Measurements from ENCODE around the gene KLHL26.

Gene KLHL26

GRCh38 chr19:18666784-18667183 is 30.0 kb downstream of the KLHL26 start:
- H3K4me3 ChIP-seq (replicated peaks in 1 of 2; ENCODE audit: low read depth in 2 of 2, low read length in 2 of 2): no peak overlapping the region
- no peak for DNase-seq (ENCODE audit: low read depth in 2 of 2)
- TF ChIP-seq, protein P1, sequence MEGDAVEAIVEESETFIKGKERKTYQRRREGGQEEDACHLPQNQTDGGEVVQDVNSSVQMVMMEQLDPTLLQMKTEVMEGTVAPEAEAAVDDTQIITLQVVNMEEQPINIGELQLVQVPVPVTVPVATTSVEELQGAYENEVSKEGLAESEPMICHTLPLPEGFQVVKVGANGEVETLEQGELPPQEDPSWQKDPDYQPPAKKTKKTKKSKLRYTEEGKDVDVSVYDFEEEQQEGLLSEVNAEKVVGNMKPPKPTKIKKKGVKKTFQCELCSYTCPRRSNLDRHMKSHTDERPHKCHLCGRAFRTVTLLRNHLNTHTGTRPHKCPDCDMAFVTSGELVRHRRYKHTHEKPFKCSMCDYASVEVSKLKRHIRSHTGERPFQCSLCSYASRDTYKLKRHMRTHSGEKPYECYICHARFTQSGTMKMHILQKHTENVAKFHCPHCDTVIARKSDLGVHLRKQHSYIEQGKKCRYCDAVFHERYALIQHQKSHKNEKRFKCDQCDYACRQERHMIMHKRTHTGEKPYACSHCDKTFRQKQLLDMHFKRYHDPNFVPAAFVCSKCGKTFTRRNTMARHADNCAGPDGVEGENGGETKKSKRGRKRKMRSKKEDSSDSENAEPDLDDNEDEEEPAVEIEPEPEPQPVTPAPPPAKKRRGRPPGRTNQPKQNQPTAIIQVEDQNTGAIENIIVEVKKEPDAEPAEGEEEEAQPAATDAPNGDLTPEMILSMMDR (IDR thresholded peaks at IDR 0.05; ENCODE audit: low read depth, low read length): no peak

DNA sequence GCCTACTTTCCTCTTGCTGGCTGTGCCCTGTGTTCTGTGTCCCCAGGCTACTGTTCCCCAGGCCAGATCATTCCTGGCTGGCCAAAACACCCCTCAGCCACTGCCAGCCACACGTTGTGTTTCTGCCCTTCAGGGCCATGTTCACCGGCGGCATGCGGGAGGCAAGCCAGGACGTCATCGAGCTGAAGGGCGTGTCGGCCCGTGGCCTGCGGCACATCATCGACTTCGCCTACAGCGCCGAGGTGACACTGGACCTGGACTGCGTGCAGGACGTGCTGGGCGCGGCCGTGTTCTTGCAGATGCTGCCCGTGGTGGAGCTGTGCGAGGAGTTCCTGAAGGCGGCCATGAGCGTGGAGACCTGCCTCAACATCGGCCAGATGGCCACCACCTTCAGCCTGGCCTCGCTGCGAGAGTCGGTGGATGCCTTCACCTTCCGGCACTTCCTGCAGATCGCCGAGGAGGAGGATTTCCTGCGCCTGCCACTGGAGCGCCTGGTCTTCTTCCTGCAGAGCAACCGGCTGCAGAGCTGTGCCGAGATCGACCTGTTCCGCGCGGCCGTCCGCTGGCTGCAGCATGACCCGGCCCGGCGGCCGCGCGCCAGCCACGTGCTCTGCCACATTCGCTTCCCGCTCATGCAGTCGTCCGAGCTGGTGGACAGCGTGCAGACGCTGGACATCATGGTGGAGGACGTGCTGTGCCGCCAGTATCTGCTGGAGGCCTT is 30.9 kb downstream of the KLHL26 start:
- DNase-seq (ENCODE audit: low read depth in 2 of 2): no peak
- TF ChIP-seq, protein P1 (IDR thresholded peaks at IDR 0.05; ENCODE audit: low read depth, low read length): no peak
- no peak overlapping the region for H3K4me3 ChIP-seq (replicated peaks in 1 of 2; ENCODE audit: low read depth in 2 of 2, low read length in 2 of 2)

DNA sequence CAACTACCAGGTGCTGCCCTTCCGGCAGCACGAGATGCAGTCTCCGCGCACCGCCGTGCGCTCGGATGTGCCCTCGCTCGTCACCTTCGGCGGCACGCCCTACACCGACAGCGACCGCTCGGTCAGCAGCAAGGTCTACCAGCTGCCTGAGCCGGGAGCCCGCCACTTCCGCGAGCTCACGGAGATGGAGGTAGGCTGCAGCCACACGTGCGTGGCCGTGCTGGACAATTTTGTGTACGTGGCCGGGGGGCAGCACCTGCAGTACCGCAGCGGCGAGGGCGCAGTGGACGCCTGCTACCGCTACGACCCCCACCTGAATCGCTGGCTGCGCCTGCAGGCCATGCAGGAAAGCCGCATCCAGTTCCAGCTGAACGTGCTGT is 31.4 kb downstream of the KLHL26 start:
- DNase-seq (ENCODE audit: low read depth in 2 of 2): no peak
- H3K4me3 ChIP-seq (replicated peaks in 1 of 2; ENCODE audit: low read depth in 2 of 2, low read length in 2 of 2): no peak overlapping the region
- TF ChIP-seq, protein P1 (IDR thresholded peaks at IDR 0.05; ENCODE audit: low read depth, low read length): no peak

DNA sequence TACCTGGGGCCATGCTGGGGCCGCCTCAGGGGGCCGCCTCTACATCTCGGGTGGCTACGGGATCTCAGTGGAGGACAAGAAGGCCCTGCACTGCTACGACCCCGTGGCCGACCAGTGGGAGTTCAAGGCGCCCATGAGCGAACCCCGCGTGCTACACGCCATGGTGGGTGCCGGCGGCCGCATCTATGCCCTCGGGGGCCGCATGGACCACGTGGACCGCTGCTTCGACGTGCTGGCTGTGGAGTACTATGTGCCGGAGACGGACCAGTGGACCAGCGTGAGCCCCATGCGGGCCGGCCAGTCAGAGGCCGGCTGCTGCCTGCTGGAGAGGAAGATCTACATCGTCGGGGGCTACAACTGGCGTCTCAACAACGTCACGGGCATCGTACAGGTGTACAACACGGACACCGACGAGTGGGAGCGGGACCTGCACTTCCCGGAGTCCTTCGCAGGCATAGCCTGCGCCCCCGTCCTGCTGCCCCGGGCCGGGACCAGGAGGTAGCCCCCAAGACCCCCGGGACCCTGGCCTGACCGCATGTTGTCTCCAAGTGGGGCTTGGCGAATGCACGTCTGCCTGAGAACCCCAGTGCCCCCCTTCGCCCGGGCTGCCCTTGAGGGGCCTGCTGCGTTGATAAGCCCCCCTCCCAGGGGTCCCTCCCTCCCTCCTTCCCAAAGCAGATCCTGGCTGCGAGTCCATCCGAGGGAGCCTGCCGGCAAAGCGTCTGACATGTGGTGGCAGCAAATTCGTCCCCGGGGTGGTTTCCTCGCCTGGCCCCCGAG is 32.1 kb downstream of the KLHL26 start:
- DNase-seq (ENCODE audit: low read depth in 2 of 2): no peak
- TF ChIP-seq, protein P1 (IDR thresholded peaks at IDR 0.05; ENCODE audit: low read depth, low read length): no peak
- no peak overlapping the region for H3K4me3 ChIP-seq (replicated peaks in 1 of 2; ENCODE audit: low read depth in 2 of 2, low read length in 2 of 2)

DNA sequence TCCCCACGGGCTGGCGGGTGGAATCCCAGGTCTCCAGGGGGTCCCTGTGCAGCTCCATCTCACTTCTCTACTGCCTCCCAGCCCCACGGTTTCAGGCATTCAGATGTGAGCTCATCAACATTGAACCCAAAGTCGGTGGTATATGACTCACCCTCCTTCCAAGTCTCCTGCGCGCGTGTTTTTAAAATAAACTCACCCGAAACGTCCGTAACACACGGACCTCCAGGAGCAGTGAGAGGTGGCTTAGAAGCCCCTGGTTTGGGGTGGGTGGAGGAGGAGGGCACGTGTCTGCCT is 32.6 kb downstream of the KLHL26 start:
- TF ChIP-seq, protein P1 (IDR thresholded peaks at IDR 0.05; ENCODE audit: low read depth, low read length): no peak
- DNase-seq (ENCODE audit: low read depth in 2 of 2): peak in 1 of 2 donors; percentile 20

GRCh38 chr19:18669883-18670282 is 33.1 kb downstream of the KLHL26 start:
- no peak overlapping the region for H3K4me3 ChIP-seq (replicated peaks in 1 of 2; ENCODE audit: low read depth in 2 of 2, low read length in 2 of 2)
- DNase-seq (ENCODE audit: low read depth in 2 of 2): no peak
- TF ChIP-seq, protein P1 (IDR thresholded peaks at IDR 0.05; ENCODE audit: low read depth, low read length): no peak

More for the DNA sequence above, 32.6 kb downstream of the KLHL26 start:
- H3K4me3 ChIP-seq (replicated peaks in 1 of 2; ENCODE audit: low read depth in 2 of 2, low read length in 2 of 2): no peak overlapping the region

All from cardiac fibroblast (primary cell).